Measurements from ENCODE around the gene STRIP1. TPM values are rescaled to one million over a fixed set of nuclear protein-coding genes. Genes with fewer than 3 reads are reported as not detected.

STRIP1 gene
- total and polyA plus RNA-seq, 10 of the 15 experiments (the other 5 are each of a cell fraction or from before 2014, with no cell fraction given), result 6.3 to 26.6 (median 18.0) TPM

- WGBS (ENCODE audit: insufficient coverage, insufficient replicate concordance, low lambda C conversion rate, missing lambda C conversion rate), result 6% methylated on average over 21 of the region's 22 CpGs
- Histone ChIP-seq H3K79me2 (ENCODE audit: control insufficient read depth, insufficient read depth, low read length) (peaks cover 40% of the 10 kb centered on the region), H2AFZ (ENCODE audit: control insufficient read depth, low read depth, low read length) (peak overlapping the region; percentile 75), H3K9ac (ENCODE audit: control insufficient read depth, insufficient read depth, low read length) (peak overlapping the region; percentile 93), H3K4me2 (ENCODE audit: control insufficient read depth, insufficient read depth) (peak overlapping the region; percentile 96), H3K27ac (ENCODE audit: control insufficient read depth, insufficient read depth) (peak overlapping the region; percentile 76), H3K36me3 (ENCODE audit: control insufficient read depth in 2 of 2, insufficient read depth in 2 of 2, low read length in 1 of 2) (peaks cover 0 to 2% of the 10 kb centered on the region in 2 experiments; a peak in 1 of 4 replicates), H3K4me3 (peak overlapping the region; percentile 79), H3K4me1 (ENCODE audit: control insufficient read depth, insufficient read depth, low read length) (peaks cover 7% of the 10 kb centered on the region), H4K20me1 (ENCODE audit: control insufficient read depth, insufficient read depth) (no peaks in the 10 kb centered on the region; the same call in 1 of the 2 replicates), H3K27me3 (replicated peaks in 1 of 2; ENCODE audit: control insufficient read depth in 2 of 2, insufficient read depth in 2 of 2, low read length in 1 of 2) (no peaks in the 10 kb centered on the region), H3K9me3 (replicated peaks; ENCODE audit: control insufficient read depth, insufficient read depth, low read length) (no peaks in the 10 kb centered on the region)
- 0 out of 2 replicates have a peak, but pooled peaks have one; percentile 12 for TF ChIP-seq EED (IDR thresholded peaks at IDR 0.05; ENCODE audit: low read depth)
- no peak for TF ChIP-seq SMC3 (IDR thresholded peaks at IDR 0.05; ENCODE audit: borderline replicate concordance, low read length)
- peak in 1 of 2 experiments; percentile 30; a peak in 1 of 4 replicates for TF ChIP-seq IKZF2 (IDR thresholded peaks at IDR 0.05)
- TF ChIP-seq MLLT1 (IDR thresholded peaks at IDR 0.05), result 0 out of 2 replicates have a peak, but pooled peaks have one; percentile 27
- FAIRE-seq (no peak), ATAC-seq (no peak), DNase-seq (ENCODE audit: low read depth, low spot score) (no peak)
- ChIA-PET POLR2A (interaction anchor here (0.6 to 4.7 kb wide), 11 partner anchors 22 to 566 kb away, joined by 3 to 28 read pairs (median 5); partner anchors contain the start of genes GNAI3 and STRIP1), SMC1A (ENCODE audit: uncharacterized antibody, unreplicated experiment) (interaction anchor here (0.7 to 13.9 kb wide), 29 partner anchors 8 to 453 kb away, joined by 3 to 431 read pairs (median 8); partner anchors contain the start of genes GNAI3 and STRIP1), CTCF (interaction anchor here (0.6 to 16.8 kb wide), 66 partner anchors 9 to 703 kb away, joined by 3 to 759 read pairs (median 6); partner anchors contain the start of genes AMPD2, ATXN7L2, GNAI3 and GNAT2), RAD21 (ENCODE audit: unreplicated experiment) (interaction anchor here (0.6 to 15.4 kb wide), 35 partner anchors 7 to 454 kb away, joined by 3 to 390 read pairs (median 6); partner anchors contain the start of genes GNAI3, RBM15 and STRIP1)
- intact Hi-C loops (cut with micrococcal nuclease; ENCODE audit: unreplicated experiment) (no loop called here), in situ Hi-C loops (cut with MboI) (loop anchor here (5.0 kb wide), 2 partner anchors 343 to 438 kb away; partner anchors contain the start of gene GNAI3)
- BruUV-seq (replicated peaks), result no TSS peak
Observed at GRCh38 chr1:109985247-109986053, 49.0 kb upstream of the STRIP1 start.
